AG09319 (cell line): ENCODE measurements around the gene ABCA9.

Source experiments
- DNase-seq: peaks from one replicate; pipeline ENCODE4 v3.0.0-alpha.2; 2010; ENCODE audit warnings: low read depth; ENCODE audit errors: extremely low read depth
- TF ChIP-seq, protein P1 (sequence below): IDR thresholded peaks from 2 replicates; pipeline ENCODE4 v1.5.1; 2011; ENCODE audit warnings: low read depth, mild to moderate bottlenecking, inconsistent platforms, low read length, moderate library complexity

Gene ABCA9, protein sequence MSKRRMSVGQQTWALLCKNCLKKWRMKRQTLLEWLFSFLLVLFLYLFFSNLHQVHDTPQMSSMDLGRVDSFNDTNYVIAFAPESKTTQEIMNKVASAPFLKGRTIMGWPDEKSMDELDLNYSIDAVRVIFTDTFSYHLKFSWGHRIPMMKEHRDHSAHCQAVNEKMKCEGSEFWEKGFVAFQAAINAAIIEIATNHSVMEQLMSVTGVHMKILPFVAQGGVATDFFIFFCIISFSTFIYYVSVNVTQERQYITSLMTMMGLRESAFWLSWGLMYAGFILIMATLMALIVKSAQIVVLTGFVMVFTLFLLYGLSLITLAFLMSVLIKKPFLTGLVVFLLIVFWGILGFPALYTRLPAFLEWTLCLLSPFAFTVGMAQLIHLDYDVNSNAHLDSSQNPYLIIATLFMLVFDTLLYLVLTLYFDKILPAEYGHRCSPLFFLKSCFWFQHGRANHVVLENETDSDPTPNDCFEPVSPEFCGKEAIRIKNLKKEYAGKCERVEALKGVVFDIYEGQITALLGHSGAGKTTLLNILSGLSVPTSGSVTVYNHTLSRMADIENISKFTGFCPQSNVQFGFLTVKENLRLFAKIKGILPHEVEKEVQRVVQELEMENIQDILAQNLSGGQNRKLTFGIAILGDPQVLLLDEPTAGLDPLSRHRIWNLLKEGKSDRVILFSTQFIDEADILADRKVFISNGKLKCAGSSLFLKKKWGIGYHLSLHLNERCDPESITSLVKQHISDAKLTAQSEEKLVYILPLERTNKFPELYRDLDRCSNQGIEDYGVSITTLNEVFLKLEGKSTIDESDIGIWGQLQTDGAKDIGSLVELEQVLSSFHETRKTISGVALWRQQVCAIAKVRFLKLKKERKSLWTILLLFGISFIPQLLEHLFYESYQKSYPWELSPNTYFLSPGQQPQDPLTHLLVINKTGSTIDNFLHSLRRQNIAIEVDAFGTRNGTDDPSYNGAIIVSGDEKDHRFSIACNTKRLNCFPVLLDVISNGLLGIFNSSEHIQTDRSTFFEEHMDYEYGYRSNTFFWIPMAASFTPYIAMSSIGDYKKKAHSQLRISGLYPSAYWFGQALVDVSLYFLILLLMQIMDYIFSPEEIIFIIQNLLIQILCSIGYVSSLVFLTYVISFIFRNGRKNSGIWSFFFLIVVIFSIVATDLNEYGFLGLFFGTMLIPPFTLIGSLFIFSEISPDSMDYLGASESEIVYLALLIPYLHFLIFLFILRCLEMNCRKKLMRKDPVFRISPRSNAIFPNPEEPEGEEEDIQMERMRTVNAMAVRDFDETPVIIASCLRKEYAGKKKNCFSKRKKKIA (N-terminal part only)

DNA sequence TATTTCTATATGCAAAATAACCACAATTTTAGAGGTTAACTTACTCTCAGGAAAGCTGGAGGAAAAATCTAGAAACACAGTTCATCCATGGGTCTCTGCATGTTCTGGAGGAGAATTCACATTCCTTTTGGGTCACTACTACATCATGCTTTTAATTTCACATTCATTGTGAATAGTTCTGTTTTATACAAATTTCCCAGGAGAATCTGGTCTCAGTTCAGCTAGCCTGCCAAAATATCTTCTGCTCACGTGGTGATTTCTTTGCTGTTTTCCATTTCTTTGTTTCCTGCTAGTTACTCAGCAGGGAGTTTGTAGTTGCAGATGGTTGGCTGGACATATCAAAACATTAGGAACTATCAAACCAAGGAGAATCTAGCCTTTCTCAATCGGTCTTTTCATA lies at the start of gene ABCA9:
Gene ABCA9 (minus strand): TSS at position 106 of the 400 bp plus-strand sequence. CDS start 9,801 bp downstream, outside the sequence.
- DNase-seq = peak; percentile 73
- TF ChIP-seq, protein P1, sequence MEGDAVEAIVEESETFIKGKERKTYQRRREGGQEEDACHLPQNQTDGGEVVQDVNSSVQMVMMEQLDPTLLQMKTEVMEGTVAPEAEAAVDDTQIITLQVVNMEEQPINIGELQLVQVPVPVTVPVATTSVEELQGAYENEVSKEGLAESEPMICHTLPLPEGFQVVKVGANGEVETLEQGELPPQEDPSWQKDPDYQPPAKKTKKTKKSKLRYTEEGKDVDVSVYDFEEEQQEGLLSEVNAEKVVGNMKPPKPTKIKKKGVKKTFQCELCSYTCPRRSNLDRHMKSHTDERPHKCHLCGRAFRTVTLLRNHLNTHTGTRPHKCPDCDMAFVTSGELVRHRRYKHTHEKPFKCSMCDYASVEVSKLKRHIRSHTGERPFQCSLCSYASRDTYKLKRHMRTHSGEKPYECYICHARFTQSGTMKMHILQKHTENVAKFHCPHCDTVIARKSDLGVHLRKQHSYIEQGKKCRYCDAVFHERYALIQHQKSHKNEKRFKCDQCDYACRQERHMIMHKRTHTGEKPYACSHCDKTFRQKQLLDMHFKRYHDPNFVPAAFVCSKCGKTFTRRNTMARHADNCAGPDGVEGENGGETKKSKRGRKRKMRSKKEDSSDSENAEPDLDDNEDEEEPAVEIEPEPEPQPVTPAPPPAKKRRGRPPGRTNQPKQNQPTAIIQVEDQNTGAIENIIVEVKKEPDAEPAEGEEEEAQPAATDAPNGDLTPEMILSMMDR = no peak

DNA sequence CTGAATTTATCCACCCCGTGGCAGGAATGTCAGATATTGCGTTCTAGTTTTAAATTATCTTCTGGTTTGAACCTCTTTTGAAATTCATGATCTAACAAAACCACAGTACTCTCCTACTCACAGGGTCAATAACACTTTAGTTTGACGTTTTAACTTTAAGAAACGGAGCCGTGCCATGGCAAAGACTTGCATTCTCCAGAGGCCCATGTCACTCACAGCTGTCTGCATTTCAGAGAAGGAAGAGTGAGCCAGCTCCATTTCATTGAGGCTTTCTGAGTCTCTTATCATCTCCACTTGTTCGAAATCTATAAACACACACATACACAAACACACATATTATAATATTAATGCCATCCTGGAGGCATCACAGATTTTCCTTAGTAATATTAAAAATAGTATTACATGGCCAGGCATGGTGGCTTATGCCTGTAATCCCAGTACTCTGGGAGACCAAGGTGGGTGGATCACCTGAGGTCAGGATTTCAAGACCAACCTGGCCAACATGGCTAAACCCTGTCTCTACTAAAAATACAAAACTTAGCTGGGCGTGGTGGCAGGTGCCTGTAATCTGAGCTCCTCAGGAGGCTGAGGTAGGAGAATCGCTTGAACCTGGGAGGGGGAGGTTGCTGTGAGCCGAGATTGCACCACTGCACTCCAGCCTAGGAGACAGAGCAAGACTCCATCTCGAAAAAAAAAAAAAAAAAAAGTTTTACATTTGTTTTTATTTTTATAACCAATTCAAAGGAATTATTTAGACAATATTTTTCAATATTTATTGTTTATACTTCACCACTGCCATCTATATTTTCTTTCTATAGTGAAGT lies 45.4 kb upstream of the ABCA9 start:
- DNase-seq = no peak
- TF ChIP-seq, protein P1 = no peak

DNA sequence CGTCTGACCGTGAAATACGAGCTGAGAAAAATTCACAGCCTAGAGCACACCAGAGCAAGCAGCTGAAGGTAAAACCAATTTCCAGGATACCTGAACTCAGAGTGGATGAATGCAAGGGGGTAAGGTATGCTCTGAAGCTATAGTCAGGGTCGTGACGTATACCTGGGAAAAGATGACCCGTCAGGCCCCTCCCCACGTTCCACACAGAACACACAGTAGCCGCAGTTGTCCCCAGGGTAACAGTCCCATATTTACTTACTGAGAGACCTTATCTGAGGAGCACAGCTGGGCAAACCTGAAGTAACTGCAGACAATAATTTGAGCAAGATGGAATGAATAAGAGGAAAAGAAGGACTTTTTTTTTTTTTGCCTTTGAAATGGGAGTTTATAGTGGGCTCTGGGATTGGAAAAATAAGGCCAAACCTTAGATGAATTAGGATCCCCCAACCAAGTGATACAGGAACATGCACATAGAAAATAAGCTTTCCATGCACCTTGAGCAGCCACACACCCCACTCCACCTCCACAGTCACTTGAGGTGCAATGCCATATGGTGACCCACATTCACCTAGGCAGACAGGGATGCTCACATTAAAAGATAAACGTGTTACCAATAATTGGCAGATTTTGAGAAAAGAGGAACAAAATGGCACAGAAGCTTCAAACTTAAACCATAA lies 43.0 kb upstream of the ABCA9 start:
- TF ChIP-seq, protein P1 = no peak
- no peak for DNase-seq

DNA sequence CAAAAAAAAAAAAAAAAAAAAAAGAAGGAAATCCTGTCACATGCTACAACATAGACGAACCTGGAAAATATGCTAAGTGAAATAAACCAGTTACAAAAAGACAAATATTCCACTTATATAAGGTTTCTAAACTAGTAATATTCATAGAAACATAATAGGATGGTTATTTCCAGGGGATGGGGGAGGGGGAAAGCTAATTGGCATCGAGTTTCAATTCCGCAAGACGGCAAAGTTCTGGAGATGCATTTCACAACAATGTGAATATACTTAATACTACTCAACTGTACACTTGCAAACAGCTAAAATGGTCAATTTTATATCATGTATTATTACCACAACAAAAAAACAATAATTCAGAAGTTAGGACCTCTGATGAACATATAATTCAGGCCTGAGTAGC lies 37.9 kb upstream of the ABCA9 start:
- DNase-seq = no peak
- TF ChIP-seq, protein P1 = no peak

DNA sequence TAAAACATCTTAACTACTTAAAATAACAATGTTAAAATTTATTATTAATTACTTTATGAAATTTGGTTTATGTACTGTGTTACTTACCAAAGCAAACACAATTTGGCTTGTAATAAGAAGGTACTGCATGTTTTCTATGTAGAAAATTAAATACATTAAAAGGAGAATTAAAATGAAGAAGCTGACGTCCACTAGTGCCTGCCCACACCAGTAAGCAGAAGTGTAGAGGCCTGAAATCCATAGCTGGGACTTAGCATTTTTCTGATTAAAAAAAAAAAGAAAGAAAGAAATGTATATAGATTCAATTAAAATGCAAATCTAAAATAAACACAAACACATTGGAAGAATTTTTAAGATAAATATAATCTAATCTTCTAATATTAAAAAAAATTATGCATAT lies 35.8 kb upstream of the ABCA9 start:
- TF ChIP-seq, protein P1 = no peak

DNA sequence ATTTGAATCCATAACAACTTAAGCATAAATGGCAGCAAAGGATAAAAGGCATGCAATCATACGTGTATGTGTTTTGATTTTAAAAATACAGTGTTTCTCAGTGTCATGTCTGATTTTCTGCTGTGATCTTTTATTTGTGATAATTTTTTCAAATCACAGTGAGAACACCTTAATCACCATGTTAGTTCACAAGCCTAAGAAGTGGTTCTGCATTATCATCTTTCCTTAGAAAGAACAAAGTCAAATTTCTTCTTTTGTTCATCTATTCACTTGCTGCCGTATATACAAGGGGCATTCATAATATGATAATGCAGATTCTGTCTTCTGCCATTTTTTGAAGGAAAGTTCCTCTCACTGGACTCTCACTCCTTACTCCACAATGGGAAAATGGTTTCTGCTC lies 33.3 kb upstream of the ABCA9 start:
- TF ChIP-seq, protein P1 = no peak
- no peak for DNase-seq

More for the DNA sequence above, 35.8 kb upstream of the ABCA9 start:
- DNase-seq = no peak
